HepG2 (cell line): ENCODE results near the gene CD300LF. TPM values are rescaled to one million over a fixed set of nuclear protein-coding genes. Genes with fewer than 3 reads are reported as not detected.

Experiments used
- ARID3A ChIP-seq: IDR thresholded peaks from 2 replicates; pipeline ENCODE4 v1.6.1; 2012; ENCODE audit warnings: low read depth, low read length, improper control_type of control experiment
- ARNTL ChIP-seq: sonication (generic); formaldehyde crosslinking; IDR thresholded peaks from 2 replicates; pipeline ENCODE4 v1.4.0; 2020; ENCODE audit warnings: mild to moderate bottlenecking, missing genetic modification reagents
- CERS6 ChIP-seq: sonication (generic); formaldehyde crosslinking; IDR thresholded peaks from 2 replicates; pipeline ENCODE4 v1.5.0; 2020; ENCODE audit warnings: missing genetic modification reagents
- CTCF ChIP-seq: sonication (generic); formaldehyde crosslinking; IDR thresholded peaks from 2 replicates; pipeline ENCODE4 v1.5.0; 2020; ENCODE audit warnings: mild to moderate bottlenecking, missing genetic modification reagents, moderate library complexity
- ESRRA ChIP-seq: sonication (generic); formaldehyde crosslinking; IDR thresholded peaks from 2 replicates; pipeline ENCODE4 v1.5.1; 2020; ENCODE audit warnings: mild to moderate bottlenecking, low read depth, missing genetic modification reagents
- ETV6 ChIP-seq: sonication (generic); formaldehyde crosslinking; conservative IDR thresholded peaks from 2 replicates; pipeline ENCODE4 v1.4.0; 2020; ENCODE audit warnings: missing genetic modification reagents
- KDM3A ChIP-seq: IDR thresholded peaks from 2 replicates; pipeline ENCODE4 v1.6.1; 2018; ENCODE audit warnings: low read depth, missing compliant biosample characterization
- KLF12 ChIP-seq: sonication (generic); formaldehyde crosslinking; IDR thresholded peaks from 2 replicates; pipeline ENCODE4 v1.4.0; 2020; ENCODE audit warnings: missing genetic modification reagents, borderline replicate concordance
- NBN ChIP-seq: fragments of 450-650 bp; conservative IDR thresholded peaks from 2 replicates; pipeline ENCODE4 v1.6.1; 2017
- NFE2 ChIP-seq: sonication (generic); formaldehyde crosslinking; IDR thresholded peaks from 2 replicates; pipeline ENCODE4 v1.4.0; 2020; ENCODE audit warnings: missing genetic modification reagents
- PLSCR1 ChIP-seq: sonication (generic); formaldehyde crosslinking; IDR thresholded peaks from 2 replicates; pipeline ENCODE4 v1.5.0; 2020; ENCODE audit warnings: missing genetic modification reagents, mild to moderate bottlenecking, borderline replicate concordance
- PPARG ChIP-seq: conservative IDR thresholded peaks from 2 replicates; pipeline ENCODE4 v1.6.1; 2016; ENCODE audit warnings: missing biosample characterization, missing genetic modification reagents
- PRDM10 ChIP-seq: sonication (generic); formaldehyde crosslinking; IDR thresholded peaks from 2 replicates; pipeline ENCODE4 v1.4.0; 2020; ENCODE audit warnings: low read depth, missing genetic modification reagents
- RELA ChIP-seq: sonication (generic); formaldehyde crosslinking; IDR thresholded peaks from 2 replicates; pipeline ENCODE4 v1.4.0; 2020; ENCODE audit warnings: missing genetic modification reagents
- SIN3A ChIP-seq: IDR thresholded peaks from 2 replicates; pipeline ENCODE4 v1.6.1; 2011; ENCODE audit warnings: low read depth, mild to moderate bottlenecking, control low read depth, low read length, borderline replicate concordance
- SKI ChIP-seq: fragments of 450-650 bp; IDR thresholded peaks from one replicate; pipeline ENCODE4 v1.6.1; 2018; ENCODE audit warnings: mild to moderate bottlenecking; ENCODE audit not compliant: partially characterized antibody
- SP140L ChIP-seq: sonication (generic); formaldehyde crosslinking; IDR thresholded peaks from 2 replicates; pipeline ENCODE4 v1.4.0; 2020; ENCODE audit warnings: missing genetic modification reagents, borderline replicate concordance
- SSRP1 ChIP-seq: IDR thresholded peaks from 2 replicates; pipeline ENCODE4 v1.6.1; 2016; ENCODE audit warnings: control low read depth
- ZFP90 ChIP-seq: sonication (generic); formaldehyde crosslinking; IDR thresholded peaks from 2 replicates; pipeline ENCODE4 v1.8.0; 2022; ENCODE audit warnings: missing genetic modification reagents, mild to moderate bottlenecking, inconsistent platforms, borderline replicate concordance
- ZNF484 ChIP-seq: sonication (generic); formaldehyde crosslinking; IDR thresholded peaks from 2 replicates; pipeline ENCODE4 v1.5.1; 2020; ENCODE audit warnings: mild to moderate bottlenecking, low read depth, missing genetic modification reagents, borderline replicate concordance
- ZNF776 ChIP-seq: sonication (generic); formaldehyde crosslinking; IDR thresholded peaks from 2 replicates; pipeline ENCODE4 v1.4.0; 2020; ENCODE audit warnings: mild to moderate bottlenecking, missing genetic modification reagents
- polyA plus RNA-seq, 8 experiments: library from polyadenylated mRNA; depleted of rRNA in 3 of 8; stranded (reverse) in 7 of 8; unstranded in 1 of 8; fragments of >200 nt; fragmentation: Illumina TruSeq in 4 of 8; extraction: Trizol in 4 of 8; gene quantifications; 2 replicates each; pipeline versions ENCODE4 v1.2.1 to v1.2.3, GENCODE V29; 2011 to 2016; ENCODE audit warnings: low read depth in 4 of 8, missing spikeins in 1 of 8, mixed read lengths in 1 of 8; ENCODE audit not compliant: insufficient read depth in 1 of 8
- total RNA-seq, 5 experiments: library from RNA; depleted of rRNA; stranded (reverse); fragments of >200 nt; fragmentation: Illumina TruSeq; extraction: Trizol; gene quantifications; 2 replicates each; pipeline ENCODE4 v1.2.3, GENCODE V29; 2016; ENCODE audit warnings: low read depth in 1 of 5

Gene CD300LF
- total and polyA plus RNA-seq, 2 of the 13 experiments (the other 11 are each of a cell fraction or from before 2014, with no cell fraction given), result not detected

GRCh38 chr17:74749279-74750038 lies 36.7 kb upstream of the CD300LF start (continued):
- TF ChIP-seq PRDM10 (CRISPR knock-in tag), result no peak
- no peak for TF ChIP-seq ZFP90
- TF ChIP-seq SIN3A, result 0 out of 2 replicates have a peak, but pooled peaks have one; percentile 37
- TF ChIP-seq SSRP1 (CRISPR knock-in tag), result no peak
- TF ChIP-seq KLF12 (CRISPR knock-in tag), result no peak
- no peak for TF ChIP-seq PLSCR1
- no peak for TF ChIP-seq SKI
- peak; percentile 54; the same call in 1 of the 2 replicates for TF ChIP-seq ARNTL (CRISPR knock-in tag)
- TF ChIP-seq CTCF (CRISPR knock-in tag), result no peak
- TF ChIP-seq CERS6 (CRISPR knock-in tag), result no peak
- no peak for TF ChIP-seq SP140L
- TF ChIP-seq NBN, result no peak
- no peak for TF ChIP-seq PPARG (CRISPR knock-in tag)
- TF ChIP-seq ESRRA (CRISPR knock-in tag), result no peak
- no peak; the same call in 1 of the 2 replicates for TF ChIP-seq ETV6 (CRISPR knock-in tag)
- 0 out of 2 replicates have a peak, but pooled peaks have one; percentile 9 for TF ChIP-seq ZNF776 (CRISPR knock-in tag)
- no peak for TF ChIP-seq KDM3A (CRISPR knock-in tag)
- TF ChIP-seq NFE2, result no peak
- TF ChIP-seq ARID3A, result no peak
- TF ChIP-seq ZNF484 (CRISPR knock-in tag), result no peak
- TF ChIP-seq RELA, result no peak
